GM21825 (cell line): ENCODE data around the gene KLF11.
"Not testable (repeated sequence)": the region's sequence is repeated elsewhere in the genome, so short reads cannot be mapped to it uniquely, and the experiment has no call there.

Experiments
- ATAC-seq: cut with Tn5 transposase; IDR thresholded peaks from one replicate; pipeline ENCODE4 v1.9.1; 2021; ENCODE audit warnings: mild to moderate bottlenecking, moderate library complexity; ENCODE audit not compliant: unreplicated experiment

Gene KLF11

GRCh38 chr2:10022966-10023662 lies 20.2 kb upstream of the KLF11 start:
- ATAC-seq = no peak

- no peak for ATAC-seq
Measured at GRCh38 chr2:10026940-10027569, 16.3 kb upstream of the KLF11 start.

- no peak for ATAC-seq
Measured at GRCh38 chr2:10027660-10028330, 15.6 kb upstream of the KLF11 start.

- ATAC-seq = no peak
Measured at GRCh38 chr2:10028407-10028987, 14.9 kb upstream of the KLF11 start.

- peak; percentile 69 for ATAC-seq
Measured at GRCh38 chr2:10028988-10029874, 14.1 kb upstream of the KLF11 start.

GRCh38 chr2:10029875-10030223 lies 13.5 kb upstream of the KLF11 start:
- no peak for ATAC-seq

GRCh38 chr2:10030311-10030736 lies 13.0 kb upstream of the KLF11 start:
- no peak for ATAC-seq

- not testable (repeated sequence) for ATAC-seq
Measured at GRCh38 chr2:10030798-10031197, 12.6 kb upstream of the KLF11 start.

- ATAC-seq = no peak
Measured at GRCh38 chr2:10031886-10032745, 11.2 kb upstream of the KLF11 start.

GRCh38 chr2:10032746-10033105 lies 10.6 kb upstream of the KLF11 start:
- no peak for ATAC-seq

GRCh38 chr2:10033251-10034006 lies 9.9 kb upstream of the KLF11 start:
- no peak for ATAC-seq

GRCh38 chr2:10034333-10035052 lies 8.9 kb upstream of the KLF11 start:
- no peak for ATAC-seq

GRCh38 chr2:10035053-10035422 lies 8.3 kb upstream of the KLF11 start:
- no peak for ATAC-seq

GRCh38 chr2:10035633-10036032 lies 7.7 kb upstream of the KLF11 start:
- no peak for ATAC-seq

- no peak for ATAC-seq
Measured at GRCh38 chr2:10036095-10036884, 7.1 kb upstream of the KLF11 start.

- ATAC-seq = no peak
Measured at GRCh38 chr2:10038123-10038522, 5.2 kb upstream of the KLF11 start.

GRCh38 chr2:10038716-10039115 lies 4.6 kb upstream of the KLF11 start:
- no peak for ATAC-seq
